Islet of Langerhans (tissue), 1 donor: ENCODE data around the gene CCDC171.

Experiments
- FAIRE-seq: peaks from one replicate; lab custom pipeline; 2011; peaks lifted over from hg19 to GRCh38; lab: Jason Lieb, UNC

Gene CCDC171

DNA sequence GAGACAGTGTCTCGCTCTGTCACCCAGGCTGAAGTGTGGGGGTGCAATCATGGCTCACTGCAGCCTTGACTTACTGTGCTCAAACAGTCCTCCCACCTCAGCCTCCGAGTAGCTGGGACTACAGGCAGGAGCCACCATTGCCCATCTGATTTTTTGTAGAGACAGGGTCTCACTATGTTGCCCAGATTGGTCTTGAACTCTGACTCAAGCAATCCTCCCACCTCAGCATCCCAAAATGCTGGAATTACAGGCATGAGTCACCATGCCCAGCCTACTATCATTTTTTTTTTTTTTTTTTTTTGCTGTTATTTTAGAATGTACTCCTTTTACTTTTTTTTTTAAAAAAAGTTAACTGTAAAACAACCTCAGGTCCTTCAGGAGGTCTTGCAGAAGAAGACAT is 449.0 kb downstream of the CCDC171 start:
- FAIRE-seq = no peak

DNA sequence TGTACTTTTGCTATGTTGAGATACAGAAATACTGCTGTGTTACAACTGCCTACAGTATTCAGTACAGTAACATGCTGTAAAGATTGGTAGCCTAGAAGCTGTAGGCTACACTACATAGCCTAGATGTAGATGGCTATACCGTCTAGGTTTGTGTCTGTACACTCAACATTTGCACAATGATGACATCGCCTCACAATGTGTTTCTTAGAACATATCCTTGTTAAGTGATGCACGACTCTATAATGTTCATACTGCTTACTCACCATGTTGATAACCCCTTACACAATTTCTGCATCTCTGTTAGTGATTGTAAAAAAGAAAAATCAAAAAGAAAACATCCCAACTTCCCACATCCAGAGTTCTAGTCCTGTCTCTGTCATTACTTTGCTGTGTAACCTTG is 450.0 kb downstream of the CCDC171 start:
- FAIRE-seq = no peak

DNA sequence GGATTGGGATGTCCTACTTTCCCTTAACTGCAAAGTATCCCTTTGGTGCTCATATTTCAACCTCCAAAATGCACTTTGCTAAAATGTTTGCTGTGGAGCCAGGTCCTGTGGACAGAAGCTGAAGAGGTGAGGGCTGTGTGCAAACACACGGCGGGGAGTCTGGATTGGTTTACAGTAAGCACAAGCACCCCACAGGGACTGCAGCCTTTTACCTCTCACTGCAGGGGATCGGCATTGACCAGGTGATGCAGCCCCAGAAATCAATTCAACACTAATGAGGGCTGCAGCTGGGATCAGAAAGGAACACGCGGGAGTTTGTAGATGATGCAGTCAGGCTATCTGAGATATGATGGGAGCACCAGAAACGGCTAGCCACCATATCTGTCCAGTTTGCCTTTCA is 450.9 kb downstream of the CCDC171 start:
- no peak for FAIRE-seq

DNA sequence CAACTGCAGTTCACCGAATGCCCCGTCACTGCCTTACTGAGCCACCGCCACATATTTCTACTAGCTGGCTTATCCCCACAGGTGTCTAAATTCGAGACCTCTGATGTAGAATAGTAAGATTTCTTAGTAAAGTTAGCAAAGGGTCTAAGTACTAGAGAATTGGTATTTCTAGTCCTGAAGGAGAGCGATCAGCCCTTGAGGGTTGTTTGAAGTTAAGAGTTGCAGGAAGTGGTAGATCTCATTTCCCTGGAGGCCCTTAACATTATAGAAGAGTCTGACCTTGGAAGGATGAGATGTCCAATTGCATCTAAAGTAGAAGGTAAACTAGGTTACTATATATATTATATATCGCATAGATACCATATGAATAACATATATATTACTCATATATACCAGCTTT is 451.8 kb downstream of the CCDC171 start:
- FAIRE-seq = no peak

DNA sequence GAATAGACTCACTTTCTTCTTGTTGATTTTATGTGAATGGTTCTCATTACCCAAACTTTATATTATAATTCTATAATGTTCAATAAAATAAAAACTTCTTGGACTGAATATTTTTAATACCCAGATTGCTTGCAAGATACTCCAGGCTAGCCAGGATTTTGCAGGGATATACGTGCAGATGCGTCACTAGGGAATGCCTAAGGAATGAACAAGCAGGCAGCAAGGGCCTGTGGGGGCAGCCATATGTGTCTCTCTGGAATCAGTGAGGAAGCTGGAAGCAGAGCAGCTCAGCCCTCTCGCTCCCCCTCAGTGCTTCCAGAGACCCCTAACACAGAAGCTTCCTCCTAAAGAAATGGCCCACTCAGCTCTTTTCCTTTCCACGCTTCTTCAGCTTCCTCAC is 457.4 kb downstream of the CCDC171 start:
- FAIRE-seq = no peak

DNA sequence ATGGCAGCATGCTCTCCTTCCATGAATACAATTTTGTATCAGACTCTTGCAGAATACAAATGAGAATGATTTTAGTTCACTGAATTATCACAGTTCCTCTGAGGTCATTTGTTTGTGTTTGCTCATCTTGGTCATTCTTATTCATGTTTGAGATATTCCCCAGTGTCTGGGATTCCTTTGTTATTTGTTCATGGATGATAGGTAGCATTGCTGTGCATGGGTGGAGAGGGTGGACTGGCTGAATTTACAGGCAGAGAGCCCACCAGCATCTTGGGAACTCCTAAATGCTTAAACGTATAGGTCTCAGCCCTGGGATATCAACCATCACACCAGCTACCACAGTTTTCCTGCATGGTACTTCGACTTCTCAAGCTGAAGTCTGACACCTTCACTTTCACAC is 459.8 kb downstream of the CCDC171 start:
- FAIRE-seq = no peak

GRCh38 chr9:16013366-16013765 is 460.5 kb downstream of the CCDC171 start:
- no peak for FAIRE-seq

DNA sequence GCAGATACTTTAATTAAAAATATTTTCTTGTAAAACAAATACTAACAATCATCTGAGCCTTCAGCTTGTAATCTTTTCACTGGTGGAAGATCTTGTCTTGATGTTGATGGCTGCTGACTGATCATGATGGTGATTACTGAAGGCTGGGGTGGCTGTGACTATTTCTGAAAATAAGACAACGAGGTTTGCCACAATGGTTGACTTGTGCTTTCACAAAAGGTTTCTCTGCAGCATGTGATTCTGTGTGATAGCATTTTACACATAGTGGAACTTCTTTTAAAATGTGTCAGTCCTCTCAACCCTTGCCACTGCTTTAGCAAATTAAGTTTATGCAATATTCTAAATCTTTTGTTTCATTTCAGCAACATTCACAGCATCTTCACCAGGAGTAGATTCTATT is 461.0 kb downstream of the CCDC171 start:
- no peak for FAIRE-seq

DNA sequence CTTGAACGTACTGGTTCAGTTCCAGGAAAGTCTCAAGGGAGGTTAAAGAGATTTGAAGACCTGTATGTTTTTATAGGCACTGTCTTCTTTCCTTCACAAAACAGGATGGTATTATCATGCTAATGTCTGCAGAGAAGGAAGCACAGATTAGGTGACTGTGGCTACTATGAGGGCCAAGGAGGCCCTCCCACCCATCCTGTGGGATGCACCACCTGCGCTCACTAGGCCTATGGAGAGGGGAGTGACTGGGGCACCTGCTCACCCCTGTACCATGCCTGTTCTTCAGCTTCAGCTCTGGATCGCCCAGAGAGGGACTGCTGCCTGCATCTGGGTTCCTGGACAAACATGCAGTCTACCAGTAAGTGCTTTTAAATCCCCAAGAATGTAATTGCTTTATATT is 469.4 kb downstream of the CCDC171 start:
- FAIRE-seq = no peak

GRCh38 chr9:16023446-16023845 is 470.6 kb downstream of the CCDC171 start:
- no peak for FAIRE-seq
